Ecto neural progenitor cell (in vitro differentiated cells): ENCODE data around the gene AGFG2.

Experiments
- DNase-seq: peaks from one replicate; pipeline ENCODE4 v3.0.0-alpha.2; 2018; ENCODE audit warnings: low spot score

Gene AGFG2

DNA sequence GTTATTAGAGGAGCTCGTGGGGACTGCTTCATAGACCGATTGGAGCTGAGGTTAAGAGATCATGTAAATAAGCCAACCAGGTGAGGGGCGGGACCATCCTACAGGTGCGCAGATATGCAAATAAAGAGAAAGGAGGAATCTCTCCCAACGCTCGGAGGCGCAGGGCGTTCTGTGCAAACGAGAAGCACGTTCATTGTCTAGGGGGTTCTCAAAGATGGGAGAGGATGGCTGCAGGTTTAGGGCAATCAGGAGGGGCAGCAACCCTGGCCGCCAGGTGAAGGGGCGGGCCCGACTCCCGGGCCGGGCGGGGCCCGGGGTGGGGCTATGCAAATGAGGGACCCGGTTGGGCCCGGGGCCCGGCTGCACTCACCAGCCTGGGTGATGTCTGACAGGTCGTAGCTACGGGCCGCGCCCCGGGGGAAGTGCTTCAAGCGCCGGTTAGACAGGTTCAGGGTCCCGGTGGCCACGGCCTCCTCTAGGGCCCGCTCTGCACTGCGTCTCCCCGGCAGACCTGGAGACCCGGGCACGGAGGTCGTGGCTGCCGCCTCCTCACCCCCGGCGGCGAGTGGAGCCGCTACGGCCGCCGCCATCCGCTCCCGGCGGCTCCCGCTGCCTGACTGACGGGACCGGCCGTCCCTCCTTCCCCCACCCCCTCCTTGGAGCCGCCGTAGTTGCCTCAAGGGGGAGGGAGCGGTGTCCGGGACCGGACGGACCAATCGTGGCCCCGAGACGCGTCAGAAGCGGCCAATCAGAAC, 46.7 kb downstream of the AGFG2 start, which contains the start of gene LRCH4:
TSS of gene LRCH4 (minus strand) at position 619 of the 755 bp plus-strand sequence. CDS start at position 590, 29 bp downstream.
- DNase-seq = no peak

DNA sequence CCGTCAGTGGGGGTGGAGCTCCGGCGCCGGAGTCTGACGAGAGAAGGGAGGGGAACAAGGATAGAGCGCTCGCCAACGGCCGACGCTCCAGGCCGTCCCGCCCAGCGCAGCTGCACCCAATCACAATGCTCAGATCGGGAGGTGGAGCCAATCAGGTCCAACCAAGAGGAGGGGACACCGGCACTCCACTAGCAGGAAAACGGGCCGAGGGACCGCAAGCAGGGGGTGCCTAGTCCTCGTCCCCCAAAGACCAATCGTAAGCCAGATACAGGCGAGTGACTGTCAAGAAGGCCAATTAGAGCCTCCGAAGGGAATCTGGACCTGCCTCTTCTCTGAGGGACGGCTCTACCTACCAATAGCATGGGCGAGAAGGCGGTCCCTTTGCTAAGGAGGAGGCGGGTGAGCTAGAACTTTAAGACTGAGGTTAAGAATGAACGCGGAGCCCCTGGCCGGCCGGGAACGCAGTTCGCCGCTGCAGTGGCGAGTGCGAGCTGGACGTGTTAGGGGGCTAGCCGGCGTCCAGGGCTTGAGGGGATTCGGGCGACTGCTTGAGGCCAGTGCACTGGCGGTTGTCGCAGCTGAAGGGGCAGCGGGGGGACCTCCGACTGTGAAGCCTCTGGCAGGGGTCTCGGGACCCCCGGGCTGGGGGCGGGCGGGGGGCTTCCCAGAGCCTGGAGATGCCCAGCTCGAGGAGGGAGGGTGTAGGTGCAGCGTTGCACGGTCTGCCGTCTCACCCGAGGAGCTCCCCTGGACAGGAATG, 47.4 kb downstream of the AGFG2 start, which contains the start of gene FBXO24:
TSS of gene FBXO24 (plus strand) at position 63 of the 760 bp plus-strand sequence. CDS start at position 361, 298 bp downstream.
- DNase-seq = peak; percentile 100

DNA sequence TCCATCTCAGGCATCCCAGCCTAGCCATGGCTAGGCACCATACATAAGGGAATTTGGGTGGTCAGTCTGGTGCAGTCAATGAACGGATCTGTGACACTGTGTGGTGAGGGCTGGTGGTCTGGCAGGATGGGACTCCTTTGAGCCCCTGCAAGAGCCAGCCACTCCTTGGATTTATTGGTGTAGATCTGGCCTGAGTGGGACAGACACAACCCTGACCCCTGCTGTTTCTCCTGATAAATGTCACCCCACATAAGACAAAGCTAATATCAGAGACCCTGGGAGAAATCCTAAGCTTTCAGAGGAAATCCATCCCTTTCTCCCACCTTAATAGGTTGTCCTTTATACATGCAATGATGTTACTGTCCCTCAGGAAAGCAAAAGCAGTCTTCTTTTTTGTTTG, 49.4 kb downstream of the AGFG2 start:
- DNase-seq = no peak

DNA sequence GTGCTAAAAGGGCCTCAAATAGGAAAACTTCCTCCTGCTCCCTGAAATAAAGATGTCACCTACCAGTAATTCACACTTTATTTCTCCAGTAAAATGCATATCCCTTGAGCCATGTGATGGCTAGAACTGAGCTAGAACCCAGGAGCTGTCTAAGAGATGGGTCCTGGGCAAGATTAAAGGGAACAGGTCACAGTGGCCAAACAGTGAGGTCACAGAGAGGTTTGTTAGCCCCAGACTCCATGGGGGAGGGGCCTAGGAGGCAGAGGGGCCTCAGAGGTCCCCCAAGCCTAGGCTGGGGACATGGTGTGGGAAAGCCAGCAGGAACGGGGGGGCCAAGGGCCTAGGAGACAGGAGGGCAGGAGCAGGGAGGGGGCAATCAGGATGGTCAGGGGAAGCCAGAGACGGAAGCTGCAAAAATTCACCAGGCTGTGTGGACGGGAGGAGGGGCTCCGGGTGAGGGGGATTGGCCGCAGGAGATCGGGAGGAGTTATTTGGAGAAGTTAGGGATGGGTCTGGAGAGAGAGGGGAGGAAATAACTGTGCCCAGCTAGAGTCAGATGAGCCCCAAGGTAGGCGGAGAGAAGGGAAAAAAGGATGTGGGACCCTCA, 50.4 kb downstream of the AGFG2 start:
- DNase-seq = peak; percentile 58

DNA sequence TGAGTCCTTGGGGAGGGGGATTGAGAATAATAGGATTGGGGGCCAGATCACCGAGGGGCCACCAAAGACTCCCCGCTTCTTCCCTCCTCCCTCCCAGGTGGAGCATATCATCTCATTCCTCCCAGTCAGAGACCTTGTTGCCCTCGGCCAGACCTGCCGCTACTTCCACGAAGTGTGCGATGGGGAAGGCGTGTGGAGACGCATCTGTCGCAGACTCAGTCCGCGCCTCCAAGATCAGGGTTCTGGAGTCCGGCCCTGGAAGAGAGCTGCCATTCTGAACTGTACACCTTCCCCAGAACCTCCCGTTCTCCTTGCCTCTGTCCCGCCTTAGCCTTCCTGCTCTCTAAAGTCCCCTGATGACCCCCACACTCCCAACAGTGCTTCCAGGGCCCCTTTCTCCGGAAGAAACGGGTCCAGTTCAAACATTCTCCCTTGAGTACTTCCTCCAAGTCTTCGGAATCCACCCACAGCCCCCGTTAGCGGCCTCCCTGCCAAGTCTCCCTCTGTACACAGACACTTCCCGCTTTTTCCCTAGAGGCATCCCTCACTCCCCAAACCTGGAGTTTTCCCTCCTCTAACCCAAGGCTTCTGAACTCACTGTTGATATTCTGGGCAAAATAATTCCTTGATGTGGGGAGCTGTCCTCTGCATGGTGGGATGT, 51.2 kb downstream of the AGFG2 start:
- no peak for DNase-seq

DNA sequence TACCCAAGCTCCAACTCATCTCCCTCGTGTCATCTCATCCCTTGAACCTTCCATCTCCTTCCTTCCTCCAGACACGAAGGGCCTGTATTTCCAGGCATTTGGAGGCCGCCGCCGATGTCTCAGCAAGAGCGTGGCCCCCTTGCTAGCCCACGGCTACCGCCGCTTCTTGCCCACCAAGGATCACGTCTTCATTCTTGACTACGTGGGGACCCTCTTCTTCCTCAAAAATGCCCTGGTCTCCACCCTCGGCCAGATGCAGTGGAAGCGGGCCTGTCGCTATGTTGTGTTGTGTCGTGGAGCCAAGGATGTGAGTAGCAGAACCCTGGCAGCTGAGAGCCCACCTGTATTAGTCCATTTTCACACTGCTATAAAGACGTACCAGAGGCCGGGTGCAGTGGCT, 52.6 kb downstream of the AGFG2 start:
- no peak for DNase-seq

DNA sequence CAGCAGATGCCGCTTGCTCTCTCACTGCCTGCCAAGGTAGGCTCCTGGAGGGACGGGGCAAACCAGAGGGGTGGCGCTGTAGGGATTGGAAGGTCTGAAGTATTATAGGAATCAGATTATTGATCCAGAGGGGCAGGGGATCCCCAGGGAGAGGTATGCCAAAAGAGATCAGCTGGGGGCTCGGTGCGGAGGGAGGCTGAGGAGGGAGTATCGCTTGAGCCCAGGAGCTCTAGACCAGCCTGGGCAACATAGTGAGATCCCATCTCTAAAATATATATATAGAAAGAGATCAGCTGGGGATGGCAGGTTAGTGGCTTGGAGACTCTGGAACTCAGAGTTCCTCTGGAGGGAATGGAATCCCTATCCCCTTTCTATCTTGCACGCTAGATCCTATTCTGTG, 56.2 kb downstream of the AGFG2 start:
- no peak for DNase-seq

DNA sequence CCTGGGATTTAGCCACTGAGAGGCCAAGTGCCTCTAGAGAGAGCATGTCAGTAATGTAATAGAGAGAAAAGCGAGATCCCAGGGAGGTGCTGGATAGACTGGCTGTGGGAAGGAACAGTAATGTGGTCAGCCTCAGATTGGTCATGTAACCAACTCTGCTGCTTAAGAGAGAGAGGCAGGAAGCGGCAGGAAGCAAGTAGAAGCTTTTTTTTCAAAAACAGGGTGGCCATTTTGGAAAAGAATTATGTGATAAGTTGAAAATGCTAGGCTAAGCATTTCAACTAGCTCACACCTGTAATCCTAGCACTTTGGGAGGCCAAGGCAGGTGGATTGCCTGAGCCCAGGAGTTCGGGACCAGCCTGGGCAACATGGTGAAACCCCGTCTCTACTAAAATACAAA, 59.4 kb downstream of the AGFG2 start:
- DNase-seq = no peak

DNA sequence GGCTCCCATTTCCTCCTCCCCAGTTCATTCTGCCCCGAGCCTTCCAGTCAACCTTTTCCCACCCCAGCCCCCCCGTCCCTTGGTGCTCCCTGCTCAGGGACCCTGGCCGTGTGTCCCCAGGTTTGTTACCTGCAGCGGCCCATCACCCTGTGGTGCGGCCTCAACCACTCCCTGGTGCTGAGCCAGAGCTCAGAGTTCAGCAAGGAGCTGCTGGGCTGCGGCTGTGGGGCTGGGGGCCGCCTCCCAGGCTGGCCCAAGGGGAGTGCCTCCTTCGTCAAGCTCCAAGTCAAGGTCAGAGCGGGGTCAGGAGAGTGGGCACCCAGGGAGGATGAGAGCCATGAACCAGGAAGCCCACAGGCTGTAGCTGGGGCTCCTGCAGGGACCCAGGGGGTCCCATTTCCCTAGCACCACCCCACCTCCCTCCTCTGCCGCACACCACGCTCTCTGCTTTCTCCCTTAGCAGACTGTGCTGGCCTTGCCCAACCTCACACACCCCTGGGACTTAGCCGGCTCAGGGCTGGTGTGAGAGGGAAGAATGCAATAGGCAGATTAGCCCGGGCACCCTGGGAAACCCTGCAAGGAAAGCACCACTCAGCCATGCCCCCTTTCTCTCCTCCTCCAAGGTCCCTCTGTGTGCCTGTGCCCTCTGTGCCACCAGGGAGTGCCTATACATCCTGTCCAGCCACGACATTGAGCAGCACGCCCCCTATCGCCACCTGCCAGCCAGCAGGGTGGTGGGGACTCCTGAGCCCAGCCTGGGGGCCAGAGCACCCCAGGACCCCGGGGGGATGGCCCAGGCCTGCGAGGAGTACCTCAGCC, 61.1 kb downstream of the AGFG2 start:
- no peak for DNase-seq

DNA sequence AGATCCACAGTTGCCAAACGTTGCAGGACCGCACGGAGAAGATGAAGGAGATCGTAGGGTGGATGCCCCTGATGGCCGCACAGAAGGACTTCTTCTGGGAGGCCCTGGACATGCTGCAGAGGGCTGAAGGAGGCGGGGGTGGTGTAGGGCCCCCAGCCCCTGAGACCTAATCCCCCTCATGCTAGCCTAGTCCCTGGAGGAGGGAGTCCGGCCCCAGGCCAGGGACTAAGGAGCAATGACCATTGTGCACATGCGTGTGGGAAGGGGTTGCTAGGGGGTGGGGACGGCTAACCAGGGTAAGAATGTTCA, 61.7 kb downstream of the AGFG2 start:
- no peak for DNase-seq

DNA sequence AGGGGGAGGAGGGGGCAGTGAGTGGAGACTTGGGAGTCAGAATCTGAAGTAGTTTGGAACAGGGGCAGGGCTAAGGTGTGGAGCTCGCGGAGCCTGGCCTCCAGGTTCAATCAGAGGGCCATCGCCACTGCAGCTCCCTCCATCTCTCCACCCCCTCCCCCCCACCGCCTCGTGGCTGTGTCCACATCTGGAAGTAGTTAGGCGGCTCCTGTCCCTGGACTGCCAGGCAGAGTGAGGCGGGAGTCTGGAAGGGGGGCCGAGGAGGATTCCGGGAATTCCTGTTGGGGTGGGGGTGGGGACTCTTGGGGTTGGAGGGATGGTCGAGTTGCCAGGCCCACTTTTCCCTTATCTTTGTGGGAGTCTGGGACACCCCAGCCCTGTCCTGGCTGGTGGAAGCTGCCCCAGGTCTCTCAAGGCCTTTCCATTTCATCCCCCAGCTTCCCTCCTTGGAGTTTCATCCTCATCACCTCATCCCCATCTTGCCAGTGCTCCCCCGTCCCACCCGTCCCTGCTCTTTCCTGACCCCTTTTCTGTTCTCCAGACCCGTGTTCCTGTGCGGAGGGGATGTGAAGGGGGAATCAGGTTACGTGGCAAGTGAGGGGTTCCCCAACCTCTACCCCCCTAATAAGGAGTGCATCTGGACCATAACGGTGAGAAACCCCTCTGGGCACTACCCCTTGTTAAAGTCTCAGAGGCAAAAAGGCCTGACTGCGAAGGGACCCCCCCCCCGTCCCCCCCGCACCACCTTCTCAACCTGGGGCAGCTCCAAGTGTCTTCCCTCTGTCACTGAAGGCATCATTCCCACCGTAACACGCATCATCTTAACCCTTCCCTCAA, 64.1 kb downstream of the AGFG2 start:
- peak; percentile 79 for DNase-seq

DNA sequence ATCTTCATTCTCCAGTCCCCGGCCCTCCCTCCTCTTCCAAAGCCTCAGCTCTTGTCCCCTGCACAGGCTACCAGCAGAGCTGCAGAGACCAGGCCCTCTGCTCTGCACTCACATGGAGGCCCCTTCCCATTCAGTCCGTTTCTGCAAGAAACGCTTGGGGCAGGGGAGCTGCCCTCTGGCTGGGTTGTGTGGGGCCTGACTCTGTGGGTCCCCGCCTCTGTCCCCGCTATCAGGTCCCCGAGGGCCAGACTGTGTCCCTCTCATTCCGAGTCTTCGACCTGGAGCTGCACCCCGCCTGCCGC, 64.7 kb downstream of the AGFG2 start:
- DNase-seq = no peak

DNA sequence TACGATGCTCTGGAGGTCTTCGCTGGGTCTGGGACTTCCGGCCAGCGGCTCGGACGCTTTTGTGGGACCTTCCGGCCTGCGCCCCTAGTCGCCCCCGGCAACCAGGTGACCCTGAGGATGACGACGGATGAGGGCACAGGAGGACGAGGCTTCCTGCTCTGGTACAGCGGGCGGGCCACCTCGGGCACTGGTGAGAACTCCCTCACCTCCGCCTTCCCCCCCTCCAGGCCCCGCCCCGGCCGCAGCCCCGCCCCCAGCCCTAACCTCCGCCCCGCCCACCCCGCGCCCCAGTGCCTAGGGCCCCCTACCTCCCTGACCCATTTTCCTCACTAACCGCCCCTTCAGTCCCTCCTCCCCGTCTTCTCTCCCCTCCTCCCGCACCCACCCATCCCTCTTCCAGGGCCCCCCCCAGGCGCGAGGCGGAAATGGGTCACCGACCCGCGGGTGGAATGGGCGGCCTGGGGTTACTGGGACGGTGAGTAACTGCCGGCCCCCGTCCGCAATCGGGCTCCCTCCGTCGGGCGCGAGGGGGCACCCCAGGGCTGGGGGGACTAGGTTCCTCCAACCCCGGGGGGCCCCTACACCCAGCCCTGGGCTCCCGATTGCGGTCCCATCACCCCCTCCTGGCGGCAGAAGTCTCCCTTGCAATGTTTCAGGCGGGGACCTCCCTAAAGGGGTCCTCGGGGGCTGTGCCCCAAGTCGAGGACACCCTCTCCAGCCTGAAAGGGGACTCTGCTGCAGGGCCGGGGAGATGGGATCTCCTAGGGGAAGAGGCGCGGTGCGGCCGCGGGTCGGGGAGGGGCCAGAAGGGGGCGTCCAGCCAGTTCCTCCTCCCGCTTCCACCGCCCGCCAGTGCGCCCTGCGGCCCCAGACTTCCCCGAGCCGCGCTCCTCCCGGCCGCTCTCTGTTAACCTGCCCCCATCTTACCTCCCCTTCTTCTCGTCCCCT, 65.3 kb downstream of the AGFG2 start:
- DNase-seq = peak; percentile 85

DNA sequence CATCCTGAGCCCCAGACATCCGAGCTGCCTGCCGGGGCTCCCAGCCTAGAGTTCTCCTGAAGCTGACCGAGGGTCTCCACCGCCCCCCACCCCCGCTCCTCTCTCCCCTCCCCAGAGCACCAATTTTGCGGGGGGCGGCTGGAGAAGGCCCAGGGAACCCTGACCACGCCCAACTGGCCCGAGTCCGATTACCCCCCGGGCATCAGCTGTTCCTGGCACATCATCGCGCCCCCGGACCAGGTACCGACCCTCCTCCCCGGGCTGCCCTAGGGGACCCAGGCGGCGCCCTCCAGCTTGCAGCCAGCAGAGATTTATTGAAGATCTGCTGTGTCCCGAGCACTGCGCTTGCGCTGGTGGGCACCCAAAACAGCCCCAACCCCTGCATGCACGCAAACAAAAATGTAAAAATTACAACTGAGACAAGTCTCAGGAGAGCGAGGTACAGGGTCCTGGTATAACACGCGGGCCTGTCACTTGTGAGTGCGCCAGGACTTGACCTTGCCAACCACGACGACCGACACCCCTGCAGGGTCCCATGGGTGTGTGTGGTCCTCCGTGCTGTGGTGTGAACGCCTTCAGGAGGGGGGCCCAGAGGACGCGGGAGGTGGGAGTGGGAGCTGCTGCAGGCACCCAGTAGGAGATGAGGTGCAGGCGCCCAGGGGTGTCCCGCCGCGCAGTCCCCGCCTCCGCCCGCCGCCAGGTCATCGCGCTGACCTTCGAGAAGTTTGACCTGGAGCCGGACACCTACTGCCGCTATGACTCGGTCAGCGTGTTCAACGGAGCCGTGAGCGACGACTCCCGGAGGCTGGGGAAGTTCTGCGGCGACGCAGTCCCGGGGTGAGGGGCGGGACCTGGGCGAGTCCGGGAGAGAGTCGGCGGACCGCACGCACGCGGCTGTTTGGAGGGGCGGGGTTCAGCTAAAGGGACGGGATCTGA, 66.2 kb downstream of the AGFG2 start:
- peak; percentile 76 for DNase-seq

DNA sequence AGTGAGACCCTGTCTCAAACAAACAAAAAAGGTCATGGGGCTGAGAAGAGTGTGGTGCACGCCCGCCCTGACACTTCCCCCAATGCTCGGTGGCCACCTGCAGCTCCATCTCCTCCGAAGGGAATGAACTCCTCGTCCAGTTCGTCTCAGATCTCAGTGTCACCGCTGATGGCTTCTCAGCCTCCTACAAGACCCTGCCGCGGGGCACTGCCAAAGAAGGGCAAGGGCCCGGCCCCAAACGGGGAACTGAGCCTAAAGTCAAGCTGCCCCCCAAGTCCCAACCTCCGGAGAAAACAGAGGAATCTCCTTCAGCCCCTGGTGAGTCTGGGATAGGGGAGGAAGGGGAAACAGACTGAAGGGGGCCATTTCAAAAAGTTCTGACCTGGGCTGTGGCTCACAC, 67.3 kb downstream of the AGFG2 start:
- DNase-seq = no peak

DNA sequence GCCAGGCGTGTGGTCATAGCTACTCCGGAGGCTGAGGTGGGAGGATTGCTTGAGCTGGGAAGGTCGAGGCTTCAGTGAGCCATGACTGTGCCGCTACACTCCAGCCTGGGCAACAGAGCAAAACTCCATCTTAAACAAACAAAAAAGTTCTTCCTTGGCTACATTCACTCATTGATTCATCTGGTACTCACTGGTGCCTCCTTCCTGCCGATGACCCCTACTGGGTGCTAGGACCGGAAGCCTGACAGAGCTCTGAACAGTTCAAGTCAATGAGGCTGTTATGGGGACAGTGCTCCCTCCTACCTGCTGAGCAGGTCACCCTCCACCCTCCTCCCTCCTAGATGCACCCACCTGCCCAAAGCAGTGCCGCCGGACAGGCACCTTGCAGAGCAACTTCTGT, 68.1 kb downstream of the AGFG2 start:
- DNase-seq = no peak

DNA sequence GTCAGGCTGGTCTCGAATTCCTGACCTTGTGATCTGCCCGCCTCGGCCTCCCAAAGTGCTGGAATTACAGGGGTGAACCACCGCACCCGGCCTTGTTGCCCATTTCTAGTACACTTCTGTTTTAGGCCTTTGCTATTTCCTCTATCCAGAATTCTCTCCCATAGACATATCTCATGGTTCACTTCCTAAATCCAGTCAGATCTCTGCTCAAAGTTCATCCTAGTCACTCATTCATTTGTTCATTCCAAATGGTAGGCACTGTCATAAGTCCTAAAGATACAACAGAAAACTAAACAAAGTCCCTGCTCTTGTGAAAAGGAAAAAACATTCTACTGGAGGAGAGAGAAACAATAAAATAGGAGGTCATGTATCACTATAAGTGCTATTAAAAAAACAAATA, 71.0 kb downstream of the AGFG2 start:
- DNase-seq = no peak

DNA sequence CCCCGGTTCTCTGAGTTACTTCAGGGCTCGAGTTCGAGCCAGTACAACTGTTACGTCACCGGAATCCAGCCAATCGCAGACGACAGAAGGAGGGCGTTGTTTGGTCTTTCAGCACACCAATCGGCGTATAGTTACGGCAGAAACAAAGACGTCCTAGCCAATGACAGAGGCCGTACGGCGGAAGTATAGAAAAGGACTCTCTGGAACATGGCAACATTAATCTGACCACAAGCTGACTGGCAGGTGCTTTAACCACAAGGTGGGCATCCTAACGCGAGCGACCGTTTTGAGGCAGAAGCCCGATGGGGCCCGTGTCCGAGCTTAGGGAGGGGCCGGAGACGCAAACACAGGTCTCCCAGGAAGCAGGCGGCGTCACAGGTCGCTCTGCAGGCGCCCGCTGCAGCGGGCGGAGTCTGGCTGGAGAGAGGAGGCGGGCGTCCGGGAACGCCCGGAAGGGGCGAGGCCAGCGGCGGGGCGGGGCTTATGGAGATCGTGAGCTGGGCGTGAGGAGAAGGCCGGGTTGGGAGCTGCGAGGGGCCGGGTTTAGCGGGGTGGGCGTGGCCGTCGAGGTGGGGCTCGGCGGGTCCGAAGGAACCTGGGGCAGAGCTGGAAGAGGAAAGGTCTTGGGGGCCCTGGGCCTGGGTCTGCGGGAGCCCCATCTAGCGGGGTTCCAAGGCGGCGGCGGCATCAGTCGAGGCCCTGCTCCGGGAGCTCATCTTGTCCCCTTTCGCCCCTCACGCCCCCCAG, 73.2 kb downstream of the AGFG2 start, which contains the start of gene MOSPD3:
TSS of gene MOSPD3 (plus strand) at position 558 of the 747 bp plus-strand sequence. CDS start 252 bp downstream, outside the sequence.
- DNase-seq = peak; percentile 98
